Purkinje cell (primary cell): ENCODE measurements around the gene TMBIM1. TPM values are rescaled to one million over a fixed set of nuclear protein-coding genes. Genes with fewer than 3 reads are reported as not detected.

ENCODE experiments used
- polyA plus RNA-seq: library from polyadenylated mRNA; unstranded; fragments of >200 nt; fragmentation: Nextera tagmentation; gene quantifications from 2 replicates; pipeline ENCODE4 v1.2.1, GENCODE V29; 2014

The TMBIM1 gene
- polyA plus RNA-seq = 0.97 and 3.5 TPM in 2 replicates

GRCh38 chr2:218292048-218293014 is at the start of gene TMBIM1:
TMBIM1 (minus strand) TSS chr2:218292503; CDS start chr2:218282141, 10,362 bp downstream.

GRCh38 chr2:218269900-218270720 is 22.2 kb downstream of the TMBIM1 start, which contains the start of the genes AAMP and PNKD:
AAMP (minus strand) TSS chr2:218270137; CDS start chr2:218270086, 51 bp downstream.
PNKD (plus strand) TSS chr2:218270519; CDS start chr2:218270536, 17 bp downstream.

GRCh38 chr2:218260742-218261422 is 31.4 kb downstream of the TMBIM1 start, which contains the start of gene GPBAR1:
GPBAR1 (plus strand) TSS chr2:218261015; CDS start chr2:218262725, 1,710 bp downstream.

Other genes with a start within 250 kb of the TMBIM1 start
- gene RUFY4, start 223.2 kb downstream of the TMBIM1 start, polyA plus RNA-seq = not detected in 2 replicates
- not detected in 2 replicates for gene CXCR2, start 166.5 kb downstream of the TMBIM1 start, polyA plus RNA-seq
- not detected in 2 replicates for gene CXCR1, start 125.5 kb downstream of the TMBIM1 start, polyA plus RNA-seq
- 196 and 197 TPM in 2 replicates for gene ARPC2, start 75.3 kb downstream of the TMBIM1 start, polyA plus RNA-seq
- gene GPBAR1, start 31.5 kb downstream of the TMBIM1 start, polyA plus RNA-seq = not detected in 2 replicates
- gene AAMP, start 22.4 kb downstream of the TMBIM1 start, polyA plus RNA-seq = 11.2 and 13.6 TPM in 2 replicates
- 64.9 and 85.9 TPM in 2 replicates for gene PNKD, start 22.0 kb downstream of the TMBIM1 start, polyA plus RNA-seq
- gene CATIP, start 64.4 kb upstream of the TMBIM1 start, polyA plus RNA-seq = not detected in 2 replicates
- not detected in 2 replicates for gene SLC11A1, start 89.8 kb upstream of the TMBIM1 start, polyA plus RNA-seq
- 0.30 and 1.3 TPM in 2 replicates for gene CTDSP1, start 107.4 kb upstream of the TMBIM1 start, polyA plus RNA-seq
- gene VIL1, start 126.6 kb upstream of the TMBIM1 start, polyA plus RNA-seq = not detected in 2 replicates